G401 (cell line): ENCODE data around the gene ZNF821. TPM values are rescaled to one million over a fixed set of nuclear protein-coding genes. Genes with fewer than 3 reads are reported as not detected.
"Not testable (repeated sequence)": the region's sequence is repeated elsewhere in the genome, so short reads cannot be mapped to it uniquely, and the experiment has no call there.

Experiments
- DNase-seq: peaks from one replicate; pipeline ENCODE4 v3.0.0-alpha.2; 2015; ENCODE audit warnings: low spot score
- in situ Hi-C: cut with HindIII; loops from 2 replicates; pipeline ENCODE4 v1.10.0; 2016; ENCODE audit warnings: low sequenced_read_pairs, mixed read lengths
- total RNA-seq: library from RNA; depleted of rRNA; stranded (reverse); fragments of >200 nt; shearing (Covaris generic); gene quantifications from 2 replicates; pipeline ENCODE4 v1.2.3, GENCODE V29; 2014

The ZNF821 gene
- total RNA-seq, 1 experiment from 2014 or later: 27.7 TPM

- DNase-seq, in situ Hi-C loops: not testable (repeated sequence)
These were observed 21.8 kb upstream of the ZNF821 start for GRCh38 chr16:71905765-71906164.

GRCh38 chr16:71904239-71904638 is 20.3 kb upstream of the ZNF821 start:
- in situ Hi-C loops: no loop called here

GRCh38 chr16:71903608-71904007 is 19.6 kb upstream of the ZNF821 start:
- in situ Hi-C loops: no loop called here
- DNase-seq: no peak

More at GRCh38 chr16:71904239-71904638, 20.3 kb upstream of the ZNF821 start:
- no peak for DNase-seq

- in situ Hi-C loops: no loop called here
- no peak for DNase-seq
These were observed 18.8 kb upstream of the ZNF821 start for GRCh38 chr16:71902656-71903365.

- in situ Hi-C loops: no loop called here
- DNase-seq: no peak
These were observed 15.2 kb upstream of the ZNF821 start for GRCh38 chr16:71899171-71899570.

- no peak for DNase-seq
- in situ Hi-C loops: no loop called here
These were observed 12.9 kb upstream of the ZNF821 start for GRCh38 chr16:71896764-71897368.

- DNase-seq: no peak
- in situ Hi-C loops: no loop called here
These were observed 11.8 kb upstream of the ZNF821 start for GRCh38 chr16:71895679-71896365.

GRCh38 chr16:71894921-71895678 is 11.1 kb upstream of the ZNF821 start, which contains the start of gene IST1:
Gene IST1 (plus strand): TSS chr16:71895531. CDS start chr16:71915641, 20,110 bp downstream.
- DNase-seq: peak; percentile 97
- in situ Hi-C loops: no loop called here

- in situ Hi-C loops: no loop called here
- peak; percentile 78 for DNase-seq
These were observed 10.4 kb upstream of the ZNF821 start for GRCh38 chr16:71894229-71894920.

- in situ Hi-C loops: no loop called here
- DNase-seq: no peak
These were observed 9.9 kb upstream of the ZNF821 start for GRCh38 chr16:71893888-71894228.

GRCh38 chr16:71889147-71889546 is 5.2 kb upstream of the ZNF821 start:
- no peak for DNase-seq
- in situ Hi-C loops: no loop called here

GRCh38 chr16:71885261-71885650 is 1.3 kb upstream of the ZNF821 start:
- DNase-seq: no peak
- in situ Hi-C loops: no loop called here

- in situ Hi-C loops: no loop called here
- peak; percentile 75 for DNase-seq
These were observed 674 bp downstream of the ZNF821 start for GRCh38 chr16:71883168-71883848.

GRCh38 chr16:71882505-71883167 is 1.3 kb downstream of the ZNF821 start:
- DNase-seq: peak; percentile 96
- in situ Hi-C loops: no loop called here

GRCh38 chr16:71880176-71880575 is 3.8 kb downstream of the ZNF821 start:
- in situ Hi-C loops: no loop called here
- no peak for DNase-seq

GRCh38 chr16:71878911-71879310 is 5.1 kb downstream of the ZNF821 start:
- in situ Hi-C loops: loop anchor here (10.0 kb wide), 1 partner anchor 56 kb away; no protein-coding TSS in a partner anchor
- no peak for DNase-seq

- in situ Hi-C loops: loop anchor here (5.0 to 10.0 kb wide), 2 partner anchors 62 to 86 kb away; no protein-coding TSS in a partner anchor
- DNase-seq: no peak
These were observed 10.8 kb downstream of the ZNF821 start for GRCh38 chr16:71873199-71873598.

GRCh38 chr16:71870818-71871217 is 13.2 kb downstream of the ZNF821 start:
- in situ Hi-C loops: loop anchor here (5.0 to 10.0 kb wide), 2 partner anchors 64 to 84 kb away; no protein-coding TSS in a partner anchor
- DNase-seq: no peak
